ENCODE data around the gene NINJ2.

- TF ChIP-seq, protein P1, sequence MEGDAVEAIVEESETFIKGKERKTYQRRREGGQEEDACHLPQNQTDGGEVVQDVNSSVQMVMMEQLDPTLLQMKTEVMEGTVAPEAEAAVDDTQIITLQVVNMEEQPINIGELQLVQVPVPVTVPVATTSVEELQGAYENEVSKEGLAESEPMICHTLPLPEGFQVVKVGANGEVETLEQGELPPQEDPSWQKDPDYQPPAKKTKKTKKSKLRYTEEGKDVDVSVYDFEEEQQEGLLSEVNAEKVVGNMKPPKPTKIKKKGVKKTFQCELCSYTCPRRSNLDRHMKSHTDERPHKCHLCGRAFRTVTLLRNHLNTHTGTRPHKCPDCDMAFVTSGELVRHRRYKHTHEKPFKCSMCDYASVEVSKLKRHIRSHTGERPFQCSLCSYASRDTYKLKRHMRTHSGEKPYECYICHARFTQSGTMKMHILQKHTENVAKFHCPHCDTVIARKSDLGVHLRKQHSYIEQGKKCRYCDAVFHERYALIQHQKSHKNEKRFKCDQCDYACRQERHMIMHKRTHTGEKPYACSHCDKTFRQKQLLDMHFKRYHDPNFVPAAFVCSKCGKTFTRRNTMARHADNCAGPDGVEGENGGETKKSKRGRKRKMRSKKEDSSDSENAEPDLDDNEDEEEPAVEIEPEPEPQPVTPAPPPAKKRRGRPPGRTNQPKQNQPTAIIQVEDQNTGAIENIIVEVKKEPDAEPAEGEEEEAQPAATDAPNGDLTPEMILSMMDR (conservative IDR thresholded peaks at IDR 0.05) = no peak
- no peak for TF ChIP-seq ZFX (IDR thresholded peaks at IDR 0.05)
Observed at GRCh38 chr12:549476-550082, 113.7 kb downstream of the NINJ2 start.
